ENCODE results near the gene PPA2.

PPA2 gene

DNA sequence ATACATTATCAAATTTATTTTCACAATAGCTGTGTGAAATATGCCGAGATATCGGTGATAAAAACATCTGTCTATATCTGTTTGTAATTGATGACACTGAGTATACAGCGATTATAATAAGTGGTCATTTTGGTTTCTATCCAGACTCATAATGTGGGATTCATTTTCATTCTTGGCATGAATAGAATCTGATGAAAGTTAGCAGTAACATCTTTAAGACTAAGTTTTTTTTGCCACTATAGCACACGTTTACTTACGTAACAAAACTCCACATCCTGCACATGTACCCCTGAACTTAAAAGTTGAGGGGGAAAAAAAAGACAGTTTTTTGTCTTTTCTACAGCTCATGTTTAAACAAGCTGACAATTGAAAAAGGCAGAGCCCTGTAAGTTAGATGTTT, 86.4 kb downstream of the PPA2 start:
- DNase-seq, result no peak

GRCh38 chr4:105386012-105386411, 87.8 kb downstream of the PPA2 start:
- DNase-seq, result no peak

GRCh38 chr4:105374071-105374470, 99.8 kb downstream of the PPA2 start:
- DNase-seq, result no peak

DNA sequence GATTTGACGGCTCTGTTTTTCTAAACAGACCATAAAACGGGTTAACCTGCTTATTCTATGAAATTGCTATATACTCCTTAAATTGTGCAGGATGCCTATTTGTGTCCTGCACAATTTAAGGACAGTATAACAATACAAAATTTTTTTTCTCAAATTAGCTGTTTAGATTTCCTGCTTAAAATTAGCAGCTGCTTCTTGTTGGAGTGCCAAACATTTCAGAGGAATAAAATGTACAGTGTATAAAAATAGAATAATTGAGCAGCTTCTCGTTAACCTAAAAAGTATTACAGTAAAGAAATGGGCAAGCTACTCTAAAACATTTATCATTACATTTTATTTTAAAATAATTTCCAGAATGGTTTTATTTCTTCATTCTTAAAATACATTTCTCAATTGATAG, 100.5 kb downstream of the PPA2 start:
- no peak for DNase-seq

DNA sequence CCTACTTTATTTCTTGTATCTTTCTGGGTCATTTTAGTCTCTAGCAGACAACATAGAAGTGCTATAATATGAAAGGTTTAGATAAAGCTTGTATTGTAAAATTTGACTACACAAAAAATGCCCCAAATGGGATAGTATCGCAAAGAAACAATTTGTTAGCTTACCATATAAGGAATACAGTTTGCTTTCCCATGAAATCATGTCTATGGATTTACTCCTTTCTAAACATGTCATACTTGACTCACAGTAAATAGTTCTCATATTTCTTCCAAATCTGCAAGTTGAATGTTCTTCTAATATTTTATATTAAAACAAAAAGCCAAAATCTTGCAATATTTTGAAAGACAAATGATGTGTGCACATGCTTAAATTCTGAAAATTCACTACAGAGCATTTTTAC, 103.9 kb downstream of the PPA2 start:
- no peak for DNase-seq

GRCh38 chr4:105361053-105361452, 112.8 kb downstream of the PPA2 start:
- DNase-seq, result no peak

DNA sequence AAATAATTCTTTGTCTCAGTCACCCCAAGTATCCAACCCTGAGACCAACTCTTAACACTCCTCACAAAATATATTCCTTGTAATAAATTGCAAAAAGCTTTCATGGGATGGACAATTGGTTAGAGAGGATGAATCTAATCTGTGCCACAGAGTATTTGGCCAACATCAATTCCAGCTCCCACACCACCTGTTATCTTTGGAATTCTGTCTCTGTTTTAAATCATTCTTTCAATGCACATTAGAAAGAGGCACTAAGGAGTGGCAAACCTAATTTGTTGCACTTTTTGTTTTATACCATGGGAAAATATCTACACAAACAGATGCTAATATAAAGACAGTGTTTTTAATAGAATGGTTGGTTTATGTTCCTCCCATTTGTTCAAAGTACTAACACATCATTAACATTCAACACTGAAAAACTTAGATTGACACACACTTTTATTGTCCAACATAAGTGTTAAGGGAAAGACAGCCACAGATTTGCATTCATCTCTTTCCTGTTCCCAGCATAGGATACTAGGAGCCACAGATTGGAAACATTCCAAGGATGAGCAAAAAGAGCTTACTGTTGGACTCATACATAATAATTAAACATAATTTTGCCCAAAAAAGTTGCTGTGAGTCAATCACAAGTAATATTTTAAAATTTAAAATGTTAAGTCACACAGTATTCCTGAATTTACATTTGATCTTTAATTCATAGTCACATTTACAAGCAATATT, 116.4 kb downstream of the PPA2 start:
- DNase-seq, result no peak

- DNase-seq, result no peak
Measured at GRCh38 chr4:105356194-105356593, 117.7 kb downstream of the PPA2 start.

GRCh38 chr4:105352826-105353225, 121.0 kb downstream of the PPA2 start:
- DNase-seq, result no peak

GRCh38 chr4:105351861-105352260, 122.0 kb downstream of the PPA2 start:
- no peak for DNase-seq

DNA sequence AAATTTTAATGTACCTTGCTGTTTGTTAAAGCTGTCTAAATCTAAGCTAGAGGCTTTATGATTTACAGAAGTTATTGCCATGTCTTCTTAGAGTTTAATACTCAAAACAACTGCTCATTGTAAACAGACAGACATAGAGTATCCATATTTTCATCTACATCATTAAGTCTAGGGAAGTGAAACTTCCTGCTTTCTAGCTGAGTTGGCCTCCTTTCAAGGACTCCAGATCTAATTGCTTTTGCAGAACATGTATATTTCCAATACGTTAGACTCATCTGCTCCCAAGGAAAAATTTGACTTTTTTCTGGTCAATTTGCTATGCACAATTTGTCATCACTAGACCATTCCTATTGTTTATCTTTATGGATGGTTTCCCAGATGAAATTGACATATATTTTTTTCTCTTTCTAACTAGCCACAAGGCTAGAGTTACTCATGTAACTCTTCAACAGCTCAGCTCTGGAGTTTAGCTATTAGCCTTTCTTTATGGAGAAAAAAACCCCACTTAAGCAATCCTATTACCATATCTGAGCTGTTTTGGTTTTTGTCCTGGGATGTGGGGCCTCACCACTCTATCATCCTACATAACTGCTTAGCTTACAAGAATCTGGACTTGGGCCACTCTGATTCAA, 122.9 kb downstream of the PPA2 start:
- DNase-seq, result no peak

GRCh38 chr4:105348719-105349118, 125.1 kb downstream of the PPA2 start:
- DNase-seq, result no peak

DNA sequence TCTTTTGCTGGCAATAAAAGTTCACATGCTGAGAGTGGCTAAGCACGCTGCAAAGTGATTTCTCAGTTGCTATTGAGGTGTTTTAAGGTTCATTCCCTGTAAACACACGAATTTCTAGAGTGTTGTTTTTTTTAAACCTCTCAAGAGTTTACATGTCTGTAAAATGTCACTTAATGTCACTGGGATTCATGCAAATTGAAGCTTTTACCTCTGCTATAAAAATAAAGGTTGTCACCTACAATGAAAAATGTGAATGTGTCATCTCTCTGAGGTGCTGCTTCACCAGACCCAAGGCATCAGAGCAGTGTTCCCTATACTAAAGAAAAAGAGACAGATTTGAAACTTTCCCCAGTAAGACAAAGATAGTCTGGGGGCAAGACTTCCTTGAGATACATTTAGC, 127.0 kb downstream of the PPA2 start:
- no peak for DNase-seq

- DNase-seq, result no peak
Measured at GRCh38 chr4:105345838-105346237, 128.0 kb downstream of the PPA2 start.

DNA sequence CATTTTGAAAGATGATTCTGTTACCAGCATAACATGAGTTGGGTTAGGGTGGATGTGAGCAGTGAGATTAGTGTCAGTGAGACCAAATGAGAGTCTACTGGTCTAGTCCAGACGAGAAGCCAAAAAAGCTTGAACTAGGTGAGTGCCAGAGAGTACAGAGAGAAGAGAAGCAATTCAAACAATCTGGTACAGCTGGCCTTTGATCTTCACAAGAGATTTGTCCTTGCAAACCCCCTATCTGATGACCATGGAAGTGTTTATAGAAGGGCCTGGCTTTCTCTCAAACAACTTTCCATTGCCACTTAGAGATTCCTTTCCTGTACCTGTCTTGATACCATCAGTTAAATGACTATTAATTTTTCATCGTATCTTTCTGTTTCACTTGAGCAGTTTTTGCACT, 128.5 kb downstream of the PPA2 start:
- DNase-seq, result no peak

DNA sequence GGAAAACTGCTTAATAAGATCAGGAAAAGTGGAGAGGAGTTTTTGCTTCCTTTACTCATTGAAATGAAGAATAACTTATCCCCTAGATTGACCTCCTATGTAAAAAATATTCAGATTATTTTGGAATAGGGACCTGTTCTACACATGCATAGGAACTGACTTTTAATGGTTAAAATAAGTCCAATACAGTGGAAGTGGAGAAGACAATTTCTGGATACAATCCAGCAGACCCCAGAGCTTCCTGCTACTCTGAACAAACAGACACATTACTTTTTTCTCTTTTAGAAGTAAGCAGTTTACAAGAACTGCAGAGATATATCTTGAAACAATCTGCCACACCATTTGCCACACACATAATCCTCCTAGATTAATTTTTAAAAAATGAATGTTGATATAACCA, 129.7 kb downstream of the PPA2 start:
- DNase-seq, result no peak

GRCh38 chr4:105343146-105343931, 130.5 kb downstream of the PPA2 start:
- no peak for DNase-seq

DNA sequence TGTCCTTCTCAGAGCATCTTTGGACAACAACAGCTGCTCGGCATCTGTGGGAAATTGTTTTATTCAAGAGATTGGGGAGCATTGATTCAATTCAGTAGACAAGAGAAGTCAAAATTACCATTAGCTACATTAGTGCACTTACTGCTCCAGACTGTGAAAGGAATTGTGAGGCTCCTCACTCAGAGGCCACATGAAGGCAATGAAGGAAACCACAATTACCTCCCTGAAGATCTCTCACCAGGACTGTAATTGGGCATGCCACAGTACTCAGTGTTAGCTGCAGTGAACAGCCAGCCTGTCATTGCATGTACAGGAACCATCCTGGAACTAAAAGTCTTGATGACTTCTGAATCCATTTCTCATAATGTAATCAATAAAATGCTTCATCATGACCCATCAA, 144.8 kb downstream of the PPA2 start:
- no peak for DNase-seq

GRCh38 chr4:105327956-105328355, 145.9 kb downstream of the PPA2 start:
- no peak for DNase-seq

DNA sequence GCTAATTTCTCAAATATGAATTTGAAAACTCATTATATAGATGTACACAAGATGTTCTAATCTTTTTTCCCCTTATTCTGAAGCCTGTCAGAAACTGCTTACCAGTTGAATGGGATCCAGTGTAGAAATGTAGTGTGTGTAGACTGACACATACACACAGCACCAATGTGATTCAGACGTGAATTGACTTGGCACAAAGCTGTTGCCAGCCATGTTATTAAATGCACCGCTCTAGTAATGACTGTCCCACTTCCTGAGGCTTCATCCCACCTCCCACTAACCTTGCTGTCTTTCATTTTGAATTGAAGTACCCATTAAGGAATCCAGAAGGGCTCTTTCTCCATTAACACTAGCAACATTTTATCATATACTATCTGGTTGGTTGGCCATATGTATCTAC, 146.6 kb downstream of the PPA2 start:
- DNase-seq, result no peak
